Measurements from ENCODE around the gene CCDC92. TPM values are rescaled to one million over a fixed set of nuclear protein-coding genes. Genes with fewer than 3 reads are reported as not detected.

The CCDC92 gene
- total RNA-seq, 1 donor from 2014 or later: 48.6 TPM

DNA sequence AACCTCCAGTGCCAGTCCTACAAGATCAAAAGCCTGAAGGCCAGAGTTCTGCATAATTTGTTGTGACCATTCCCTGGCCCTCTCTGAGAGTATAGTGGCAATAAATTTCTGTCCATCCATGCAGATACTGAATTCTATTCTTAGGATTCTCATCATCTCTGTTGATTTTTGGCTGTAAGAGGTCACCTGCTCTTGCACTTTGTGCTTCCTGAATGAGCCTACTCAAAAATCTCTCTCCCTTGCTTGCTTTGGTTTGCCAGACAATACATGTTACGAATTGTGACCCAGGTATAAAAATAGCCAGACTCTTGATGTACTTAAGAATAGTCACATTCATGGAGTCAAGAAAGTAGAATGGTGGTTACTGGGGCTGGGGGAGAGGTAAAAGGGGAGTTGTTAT lies 17.1 kb upstream of the CCDC92 start:
- DNase-seq: no peak
- peaks cover 40% of the 10 kb centered on the region for H3K36me3 ChIP-seq
- TF ChIP-seq, protein P1, sequence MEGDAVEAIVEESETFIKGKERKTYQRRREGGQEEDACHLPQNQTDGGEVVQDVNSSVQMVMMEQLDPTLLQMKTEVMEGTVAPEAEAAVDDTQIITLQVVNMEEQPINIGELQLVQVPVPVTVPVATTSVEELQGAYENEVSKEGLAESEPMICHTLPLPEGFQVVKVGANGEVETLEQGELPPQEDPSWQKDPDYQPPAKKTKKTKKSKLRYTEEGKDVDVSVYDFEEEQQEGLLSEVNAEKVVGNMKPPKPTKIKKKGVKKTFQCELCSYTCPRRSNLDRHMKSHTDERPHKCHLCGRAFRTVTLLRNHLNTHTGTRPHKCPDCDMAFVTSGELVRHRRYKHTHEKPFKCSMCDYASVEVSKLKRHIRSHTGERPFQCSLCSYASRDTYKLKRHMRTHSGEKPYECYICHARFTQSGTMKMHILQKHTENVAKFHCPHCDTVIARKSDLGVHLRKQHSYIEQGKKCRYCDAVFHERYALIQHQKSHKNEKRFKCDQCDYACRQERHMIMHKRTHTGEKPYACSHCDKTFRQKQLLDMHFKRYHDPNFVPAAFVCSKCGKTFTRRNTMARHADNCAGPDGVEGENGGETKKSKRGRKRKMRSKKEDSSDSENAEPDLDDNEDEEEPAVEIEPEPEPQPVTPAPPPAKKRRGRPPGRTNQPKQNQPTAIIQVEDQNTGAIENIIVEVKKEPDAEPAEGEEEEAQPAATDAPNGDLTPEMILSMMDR (IDR thresholded peaks at IDR 0.05): no peak
- H3K4me3 ChIP-seq: no peak overlapping the region
- H3K27me3 ChIP-seq: no peaks in the 10 kb centered on the region
- H3K9me3 ChIP-seq: no peaks in the 10 kb centered on the region
- ATAC-seq: no peak
- intact Hi-C loops (cut with DNase I): loop anchor here (10.0 kb wide), 1 partner anchor 85 kb away; no protein-coding TSS in a partner anchor
- H3K4me1 ChIP-seq: peaks cover 16% of the 10 kb centered on the region
- no peak overlapping the region for H3K27ac ChIP-seq

DNA sequence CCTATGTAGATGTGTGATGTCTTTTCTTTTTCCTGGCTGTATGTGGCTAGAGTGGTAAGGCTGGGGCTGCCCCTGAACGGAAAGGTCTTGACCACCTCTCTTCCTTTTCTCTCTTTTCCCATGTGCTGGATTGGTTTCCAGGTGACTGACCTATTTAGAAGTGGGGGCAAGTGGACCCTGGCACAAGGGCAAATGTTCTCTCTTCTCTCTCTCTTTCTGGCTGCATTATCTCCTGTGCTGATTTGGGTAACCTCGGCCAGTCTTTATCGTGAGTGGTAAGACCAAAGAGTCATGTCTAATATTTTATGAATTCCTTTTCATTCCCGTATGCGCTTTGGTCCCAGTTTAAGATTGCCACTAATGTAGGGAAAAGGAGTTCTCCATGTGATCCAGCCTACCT lies 16.5 kb upstream of the CCDC92 start:
- no peak overlapping the region for H3K27ac ChIP-seq
- H3K4me3 ChIP-seq: no peak overlapping the region
- TF ChIP-seq, protein P1 (IDR thresholded peaks at IDR 0.05): no peak
- intact Hi-C loops (cut with DNase I): loop anchor here (10.0 kb wide), 1 partner anchor 84 kb away; no protein-coding TSS in a partner anchor
- DNase-seq (no peak), ATAC-seq (no peak)
- no peaks in the 10 kb centered on the region for H3K9me3 ChIP-seq
- peaks cover 40% of the 10 kb centered on the region for H3K36me3 ChIP-seq
- H3K4me1 ChIP-seq: peaks cover 22% of the 10 kb centered on the region
- no peaks in the 10 kb centered on the region for H3K27me3 ChIP-seq

DNA sequence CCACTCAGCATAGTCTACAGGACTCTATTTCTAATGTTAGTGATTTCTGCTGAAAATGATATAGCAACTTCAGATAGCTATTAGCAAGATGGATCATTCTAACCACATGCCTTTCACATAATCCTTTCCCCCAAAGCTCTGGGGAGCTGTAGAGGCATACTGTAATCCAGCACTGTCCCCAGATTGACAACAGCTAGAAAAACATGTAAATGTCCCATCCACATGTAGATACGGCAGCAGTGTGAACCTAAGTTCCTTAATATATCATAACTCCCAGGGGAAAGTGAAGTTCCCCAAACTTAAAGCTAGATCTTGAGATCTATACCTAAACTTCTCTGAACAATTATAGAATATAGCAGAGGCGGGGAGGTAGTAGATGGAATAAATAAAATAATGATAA lies 14.4 kb upstream of the CCDC92 start:
- ATAC-seq (no peak), DNase-seq (no peak)
- H3K36me3 ChIP-seq: peaks cover 40% of the 10 kb centered on the region
- TF ChIP-seq, protein P1 (IDR thresholded peaks at IDR 0.05): no peak
- no peak overlapping the region for H3K4me3 ChIP-seq
- H3K27ac ChIP-seq: peak overlapping the region; percentile 45
- H3K4me1 ChIP-seq: peaks cover 27% of the 10 kb centered on the region
- no peaks in the 10 kb centered on the region for H3K9me3 ChIP-seq
- intact Hi-C loops (cut with DNase I): loop anchor here (10.0 kb wide), 1 partner anchor 82 kb away; no protein-coding TSS in a partner anchor
- H3K27me3 ChIP-seq: no peaks in the 10 kb centered on the region

DNA sequence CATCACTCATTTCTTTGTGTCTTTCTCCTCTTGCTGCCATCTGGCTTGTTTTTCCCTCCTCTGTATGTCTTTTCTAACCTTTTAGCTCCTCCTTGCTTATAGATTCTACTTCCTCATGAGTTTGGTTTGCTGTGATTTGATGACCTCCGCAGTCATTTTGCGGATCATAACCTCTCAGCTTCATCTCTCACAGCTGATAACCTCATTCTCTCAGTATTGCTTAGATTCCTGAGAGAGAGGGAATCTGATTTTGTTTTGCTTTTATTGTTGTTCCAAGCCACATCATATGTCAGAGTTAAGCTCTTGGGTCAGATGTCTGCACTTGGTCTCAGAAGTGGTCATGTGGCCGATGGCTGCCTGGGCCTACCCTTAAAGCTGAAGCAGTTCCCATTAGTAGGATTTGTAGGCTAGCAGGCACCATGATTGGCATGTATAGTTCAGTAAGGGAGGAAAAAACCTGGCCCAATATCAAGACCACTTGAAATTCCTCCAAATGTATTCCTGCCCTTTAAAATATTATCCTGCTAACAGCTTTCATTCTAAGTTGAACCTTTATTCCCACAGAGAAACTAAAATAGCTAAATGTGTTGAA lies 13.8 kb upstream of the CCDC92 start:
- DNase-seq (no peak), ATAC-seq (peak; percentile 64)
- TF ChIP-seq, protein P1 (IDR thresholded peaks at IDR 0.05): no peak
- Histone ChIP-seq H3K27ac (peak overlapping the region; percentile 45), H3K9me3 (no peaks in the 10 kb centered on the region), H3K4me3 (no peak overlapping the region), H3K4me1 (peaks cover 27% of the 10 kb centered on the region), H3K36me3 (peaks cover 35% of the 10 kb centered on the region), H3K27me3 (no peaks in the 10 kb centered on the region)
- intact Hi-C loops (cut with DNase I): loop anchor here (10.0 kb wide), 1 partner anchor 82 kb away; no protein-coding TSS in a partner anchor

DNA sequence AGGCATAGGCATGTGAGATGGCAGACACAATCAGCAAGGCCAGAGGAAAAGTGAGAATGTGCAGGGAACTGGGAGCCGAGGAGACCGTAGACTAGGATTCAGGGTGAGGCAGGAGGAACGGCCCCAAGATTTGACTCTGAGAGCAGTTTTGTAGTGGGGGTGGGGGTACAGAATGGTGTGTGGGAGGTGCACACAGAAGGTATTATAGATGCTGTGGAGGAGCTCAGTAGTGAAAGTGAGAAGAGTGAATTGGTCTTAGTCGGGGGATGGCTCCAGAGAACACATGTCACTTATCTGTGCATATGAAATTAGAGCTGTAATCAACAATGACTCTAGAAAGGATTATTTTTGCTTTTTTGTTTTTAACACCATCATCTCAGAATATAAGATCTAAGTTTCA lies 12.3 kb upstream of the CCDC92 start:
- TF ChIP-seq, protein P1 (IDR thresholded peaks at IDR 0.05): no peak
- H3K36me3 ChIP-seq: peaks cover 24% of the 10 kb centered on the region
- H3K27ac ChIP-seq: no peak overlapping the region
- ATAC-seq (no peak), DNase-seq (no peak)
- intact Hi-C loops (cut with DNase I): loop anchor here (10.0 kb wide), 1 partner anchor 80 kb away; no protein-coding TSS in a partner anchor
- H3K4me3 ChIP-seq: no peak overlapping the region
- no peaks in the 10 kb centered on the region for H3K9me3 ChIP-seq
- no peaks in the 10 kb centered on the region for H3K27me3 ChIP-seq
- peaks cover 27% of the 10 kb centered on the region for H3K4me1 ChIP-seq

Data from upper lobe of right lung (tissue), 1 donor.